Spleen (tissue), 7 donors: ENCODE measurements around the gene CDH8.

ENCODE experiments used
- CTCF ChIP-seq, 11 experiments: fragments of 200-600 bp in 7 of 11; fragments of 450-650 bp in 4 of 11; sonication (generic) in 4 of 11; IDR thresholded peaks in 8 of 11; conservative IDR thresholded peaks in 3 of 11; 1 replicate in 7 of 11; 2 replicates in 4 of 11; pipeline versions ENCODE4 v1.4.0 to v1.8.0; 2016 to 2021; ENCODE audit warnings: antibody characterized with exemption in 11 of 11, inconsistent platforms in 4 of 11, mild to moderate bottlenecking in 1 of 11
- POLR2AphosphoS5 ChIP-seq, 3 donors: sonication (generic); formaldehyde crosslinking; IDR thresholded peaks; one replicate each; pipeline ENCODE4 v1.5.1; 2017; ENCODE audit warnings: antibody characterized with exemption in 3 of 3
- donor health status: DM: no; HTN: no; CAD: no; lungs with moderate emphysema.
- donor health status: DM: no; HTN: no; CAD: no.
- donor health status: DM: no; HTN: no; CAD: no.

DNA sequence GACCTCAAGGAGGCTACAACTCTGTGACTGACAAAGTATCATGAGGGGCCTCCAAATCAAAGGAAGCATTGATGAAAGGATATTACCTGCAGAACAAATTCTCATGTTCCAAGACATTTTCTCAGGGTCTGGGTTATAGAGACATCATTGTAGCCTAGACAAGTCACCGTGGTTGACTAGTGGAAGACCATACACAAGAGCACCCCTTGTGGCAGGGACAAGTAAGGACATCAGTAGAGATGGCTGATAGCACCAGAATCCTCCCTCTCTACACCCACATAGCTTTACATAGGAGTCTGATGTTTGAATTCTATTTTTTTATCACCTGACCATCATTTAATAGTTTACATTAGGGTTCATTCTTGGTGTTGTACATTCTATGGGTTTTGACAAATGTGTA lies 32.5 kb upstream of the CDH8 start:
- TF ChIP-seq CTCF (IDR thresholded peaks at IDR 0.05 in 8 of 11, conservative IDR thresholded peaks at IDR 0.05 in 3 of 11) (no peak), POLR2AphosphoS5 (IDR thresholded peaks at IDR 0.05) (no peak)
